ENCODE data around the gene PTPRQ.

DNA sequence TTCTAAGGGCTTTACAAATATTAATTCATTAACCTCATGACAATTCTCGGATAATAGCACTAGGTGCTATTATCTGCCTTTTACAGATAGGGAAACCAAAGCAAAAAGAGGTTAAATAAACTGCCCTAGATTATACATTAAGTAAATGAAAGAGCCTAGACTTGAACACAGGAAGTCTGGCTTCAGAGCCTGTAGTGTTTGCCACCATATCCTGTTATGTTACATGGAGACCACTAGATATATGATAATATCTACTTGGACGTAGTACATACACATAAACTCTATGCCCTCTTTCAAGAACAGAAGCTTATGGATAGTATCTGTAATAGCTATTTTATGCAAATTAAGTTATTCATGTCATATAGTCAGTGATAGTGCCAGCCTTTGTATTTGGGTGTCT is 246.5 kb downstream of the PTPRQ start:
- TF ChIP-seq, protein P1, sequence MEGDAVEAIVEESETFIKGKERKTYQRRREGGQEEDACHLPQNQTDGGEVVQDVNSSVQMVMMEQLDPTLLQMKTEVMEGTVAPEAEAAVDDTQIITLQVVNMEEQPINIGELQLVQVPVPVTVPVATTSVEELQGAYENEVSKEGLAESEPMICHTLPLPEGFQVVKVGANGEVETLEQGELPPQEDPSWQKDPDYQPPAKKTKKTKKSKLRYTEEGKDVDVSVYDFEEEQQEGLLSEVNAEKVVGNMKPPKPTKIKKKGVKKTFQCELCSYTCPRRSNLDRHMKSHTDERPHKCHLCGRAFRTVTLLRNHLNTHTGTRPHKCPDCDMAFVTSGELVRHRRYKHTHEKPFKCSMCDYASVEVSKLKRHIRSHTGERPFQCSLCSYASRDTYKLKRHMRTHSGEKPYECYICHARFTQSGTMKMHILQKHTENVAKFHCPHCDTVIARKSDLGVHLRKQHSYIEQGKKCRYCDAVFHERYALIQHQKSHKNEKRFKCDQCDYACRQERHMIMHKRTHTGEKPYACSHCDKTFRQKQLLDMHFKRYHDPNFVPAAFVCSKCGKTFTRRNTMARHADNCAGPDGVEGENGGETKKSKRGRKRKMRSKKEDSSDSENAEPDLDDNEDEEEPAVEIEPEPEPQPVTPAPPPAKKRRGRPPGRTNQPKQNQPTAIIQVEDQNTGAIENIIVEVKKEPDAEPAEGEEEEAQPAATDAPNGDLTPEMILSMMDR (IDR thresholded peaks at IDR 0.05; ENCODE audit: low read depth, low read length), result no peak
- TF ChIP-seq POLR2A (IDR thresholded peaks at IDR 0.05; ENCODE audit: extremely low read depth, insufficient read length) (no peak), MYC (IDR thresholded peaks at IDR 0.05; ENCODE audit: low read depth, low read length) (no peak)
- TF ChIP-seq, protein P2, sequence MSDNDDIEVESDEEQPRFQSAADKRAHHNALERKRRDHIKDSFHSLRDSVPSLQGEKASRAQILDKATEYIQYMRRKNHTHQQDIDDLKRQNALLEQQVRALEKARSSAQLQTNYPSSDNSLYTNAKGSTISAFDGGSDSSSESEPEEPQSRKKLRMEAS (IDR thresholded peaks at IDR 0.05; ENCODE audit: low read depth, low read length), result no peak
